COLO668 (cell line): ENCODE results near the gene SRP14.
"Not testable (repeated sequence)": the region's sequence is repeated elsewhere in the genome, so short reads cannot be mapped to it uniquely, and the experiment has no call there.

Experiments used
- DNase-seq: peaks from one replicate; lab custom pipeline; 2025; ENCODE audit not compliant: unreplicated experiment; lab: John Stamatoyannopoulos, UW

SRP14 gene

DNA sequence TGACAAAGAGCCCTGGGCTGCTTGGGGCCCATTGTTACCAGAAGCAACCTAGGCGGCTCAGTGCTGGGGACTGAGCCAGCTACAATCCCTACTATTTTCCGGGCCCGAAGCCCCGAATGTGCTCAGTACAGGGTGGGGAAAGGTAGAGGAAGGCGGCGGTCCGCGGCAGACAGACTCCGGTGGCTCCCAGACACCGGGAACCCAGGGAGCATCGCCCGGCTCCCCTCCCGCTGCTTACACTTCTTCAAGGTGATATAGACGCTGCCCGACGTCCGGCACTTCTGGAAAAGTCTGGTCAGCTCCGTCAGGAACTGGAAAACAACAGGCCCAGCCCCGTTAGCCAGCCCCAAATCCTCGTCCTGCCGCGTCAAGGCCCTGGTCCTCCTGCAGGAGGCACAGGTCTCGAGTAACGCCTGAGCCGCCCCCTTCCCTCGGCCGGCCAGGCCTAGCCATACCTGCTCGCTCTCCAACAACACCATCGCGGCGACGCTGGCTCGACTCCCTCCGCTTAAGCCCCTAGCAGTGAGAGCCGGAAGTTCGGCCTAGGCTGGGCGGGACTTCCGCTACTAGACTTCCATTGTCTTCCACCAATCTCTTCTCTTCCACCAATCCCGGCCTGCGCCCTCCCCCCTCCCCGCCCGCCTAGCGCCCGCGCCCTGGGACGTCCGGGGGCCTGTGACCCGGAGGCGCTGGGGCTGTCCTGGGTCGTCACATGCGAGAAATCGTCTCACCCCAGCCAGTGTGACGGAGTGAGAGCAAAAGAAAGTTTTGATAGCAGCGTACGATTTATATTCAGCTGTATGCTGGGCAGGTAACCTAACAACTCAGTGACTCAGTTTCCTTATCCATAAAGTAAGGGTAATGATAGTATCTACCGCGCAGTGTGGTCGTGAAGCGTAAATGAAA lies at the start of gene SRP14:
TSS of gene SRP14 (minus strand) at position 544 of the 906 bp plus-strand sequence. CDS start at position 479, 65 bp downstream.
- DNase-seq, result peak; percentile 91

- no peak for DNase-seq
These were observed 49.3 kb upstream of the SRP14 start for GRCh38 chr15:40087991-40088928.

GRCh38 chr15:40087068-40087810 lies 48.3 kb upstream of the SRP14 start:
- DNase-seq, result no peak

DNA sequence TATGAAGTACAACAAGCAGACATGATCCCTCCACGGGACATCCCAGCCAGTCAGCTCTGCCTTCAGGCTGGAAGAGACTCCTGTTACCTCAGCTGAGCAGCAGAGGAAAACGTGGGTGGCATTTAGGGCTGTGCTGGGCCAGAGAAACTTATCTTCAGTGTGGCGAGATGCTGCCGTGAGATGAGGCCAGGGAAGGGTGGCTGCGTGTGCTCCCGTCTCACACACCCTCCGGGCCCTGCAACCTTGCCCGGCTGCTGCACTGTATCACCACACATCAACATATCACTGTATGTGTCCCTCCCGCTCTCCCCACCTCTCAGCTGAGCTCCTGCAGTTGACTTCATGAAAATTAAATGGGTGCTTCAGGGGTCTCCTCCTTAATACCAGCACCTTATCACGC lies 46.3 kb upstream of the SRP14 start:
- DNase-seq, result no peak

DNA sequence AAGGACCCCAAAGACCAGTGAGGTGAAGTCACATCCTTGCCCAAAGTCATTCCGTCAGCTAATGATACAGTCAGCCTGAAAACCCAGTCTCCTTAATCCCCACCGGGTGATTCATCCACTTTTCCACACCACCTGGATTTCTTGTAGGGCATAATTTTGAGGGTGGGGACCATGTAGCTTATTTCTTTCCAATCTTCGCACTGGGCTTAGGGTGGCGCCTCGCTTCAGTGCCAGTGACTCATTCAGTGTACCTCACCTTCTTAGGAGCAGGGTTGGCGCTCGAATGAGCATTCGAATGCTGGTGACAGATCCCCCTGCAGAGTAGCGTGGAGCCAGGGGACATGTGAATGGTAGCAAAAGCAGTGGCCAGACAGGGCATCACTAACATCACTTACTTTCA lies 45.7 kb upstream of the SRP14 start:
- no peak for DNase-seq

- DNase-seq, result no peak
These were observed 43.4 kb upstream of the SRP14 start for GRCh38 chr15:40082195-40082883.

DNA sequence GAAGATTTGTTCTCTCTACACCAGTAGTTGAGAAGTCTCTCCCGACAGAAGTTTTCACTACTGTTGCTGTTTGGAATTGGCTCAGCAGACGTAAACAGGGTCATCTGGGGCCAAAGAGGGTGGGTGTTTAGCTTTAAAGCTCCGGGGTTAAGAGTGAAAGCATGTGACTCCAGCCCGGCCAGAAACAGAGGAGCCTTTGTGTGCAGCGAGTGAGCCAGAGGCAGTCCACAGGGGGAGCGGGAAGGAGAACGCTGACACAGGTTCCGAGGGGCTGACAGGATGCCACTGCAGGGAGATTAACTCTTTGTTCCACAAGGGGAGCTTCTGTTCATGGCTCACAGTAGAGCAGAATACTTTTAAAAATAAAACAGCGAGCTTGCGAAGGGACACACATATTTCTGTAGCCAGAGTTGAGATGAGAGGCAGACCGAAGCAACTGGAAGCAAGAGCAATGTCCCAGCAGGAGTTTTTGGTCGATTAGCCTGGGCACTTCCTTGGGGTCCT lies 42.8 kb upstream of the SRP14 start:
- no peak for DNase-seq

DNA sequence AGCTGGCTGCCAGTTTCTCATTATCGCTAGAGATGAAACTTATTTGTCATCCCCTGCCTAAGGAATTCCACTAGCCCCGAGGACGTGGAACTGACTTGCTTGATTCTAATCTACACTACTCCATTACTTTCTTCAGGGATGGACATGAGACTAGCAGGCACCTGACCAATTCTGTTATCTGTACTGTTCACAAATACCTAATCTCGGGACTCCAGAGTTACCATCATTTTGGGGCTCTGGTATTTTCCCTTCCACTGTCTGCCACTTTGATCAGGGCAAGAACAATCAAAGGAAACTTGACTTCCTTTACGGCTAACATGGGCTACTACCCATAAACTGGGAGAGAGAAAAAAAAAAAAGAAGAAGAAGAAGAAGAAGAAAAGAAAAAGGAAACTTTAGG lies 41.9 kb upstream of the SRP14 start:
- DNase-seq, result no peak

DNA sequence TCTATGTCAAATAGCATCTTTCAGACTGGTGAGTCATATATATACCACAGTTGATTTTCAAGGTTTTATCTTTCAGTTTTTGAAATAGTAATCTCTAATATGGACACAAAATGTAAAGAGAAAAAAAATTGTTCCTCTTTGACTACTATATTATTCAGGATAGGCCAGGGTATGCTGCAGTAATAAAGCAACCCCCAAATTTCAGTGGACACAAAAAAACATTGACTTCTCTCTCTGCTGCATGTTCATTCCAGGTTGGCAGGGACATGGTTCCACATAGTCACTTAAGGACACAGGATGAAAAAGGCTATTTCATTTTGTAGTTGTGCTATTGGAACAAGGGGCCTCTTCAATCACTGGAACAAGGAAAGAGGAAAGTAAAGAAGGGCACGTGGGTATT lies 41.1 kb upstream of the SRP14 start:
- no peak for DNase-seq

- DNase-seq, result no peak
These were observed 40.5 kb upstream of the SRP14 start for GRCh38 chr15:40079456-40079855.

DNA sequence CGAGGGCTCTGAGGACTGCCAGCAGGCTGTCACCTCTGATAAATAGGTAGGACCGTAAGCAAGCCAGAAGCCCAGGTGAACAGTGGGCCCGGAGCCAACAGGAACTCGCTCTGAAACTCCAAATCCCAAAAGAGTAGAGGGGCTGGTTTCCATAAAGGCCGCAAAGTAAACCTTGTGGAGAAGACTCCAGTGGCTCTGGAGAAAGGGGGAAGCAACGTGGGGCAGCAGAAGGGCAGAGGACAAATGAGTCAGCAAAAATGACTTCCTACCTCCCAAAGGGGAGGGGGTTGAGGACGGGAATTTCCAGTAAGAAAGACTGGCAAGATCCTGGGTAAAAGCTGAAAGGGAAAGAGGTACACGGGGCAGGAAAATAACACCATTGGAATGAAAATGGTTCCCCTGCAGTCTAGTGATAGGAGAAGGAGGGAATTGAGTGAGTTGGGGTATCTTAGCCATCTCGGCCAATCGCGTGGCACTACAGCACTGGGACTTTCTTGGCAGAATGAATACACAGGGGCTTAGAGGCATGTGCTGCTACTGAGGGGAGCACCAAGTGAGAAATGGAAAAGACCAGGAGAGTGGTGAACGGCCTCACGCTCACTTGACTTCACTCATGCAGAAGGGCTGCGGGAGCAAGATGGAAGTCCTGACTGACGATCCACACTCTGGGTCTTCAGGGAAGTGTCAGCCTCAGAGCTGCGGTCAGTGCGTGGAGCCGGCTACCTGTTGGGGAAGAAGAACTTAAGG lies 36.5 kb upstream of the SRP14 start:
- DNase-seq, result no peak

GRCh38 chr15:40074656-40075055 lies 35.7 kb upstream of the SRP14 start:
- DNase-seq, result not testable (repeated sequence)

DNA sequence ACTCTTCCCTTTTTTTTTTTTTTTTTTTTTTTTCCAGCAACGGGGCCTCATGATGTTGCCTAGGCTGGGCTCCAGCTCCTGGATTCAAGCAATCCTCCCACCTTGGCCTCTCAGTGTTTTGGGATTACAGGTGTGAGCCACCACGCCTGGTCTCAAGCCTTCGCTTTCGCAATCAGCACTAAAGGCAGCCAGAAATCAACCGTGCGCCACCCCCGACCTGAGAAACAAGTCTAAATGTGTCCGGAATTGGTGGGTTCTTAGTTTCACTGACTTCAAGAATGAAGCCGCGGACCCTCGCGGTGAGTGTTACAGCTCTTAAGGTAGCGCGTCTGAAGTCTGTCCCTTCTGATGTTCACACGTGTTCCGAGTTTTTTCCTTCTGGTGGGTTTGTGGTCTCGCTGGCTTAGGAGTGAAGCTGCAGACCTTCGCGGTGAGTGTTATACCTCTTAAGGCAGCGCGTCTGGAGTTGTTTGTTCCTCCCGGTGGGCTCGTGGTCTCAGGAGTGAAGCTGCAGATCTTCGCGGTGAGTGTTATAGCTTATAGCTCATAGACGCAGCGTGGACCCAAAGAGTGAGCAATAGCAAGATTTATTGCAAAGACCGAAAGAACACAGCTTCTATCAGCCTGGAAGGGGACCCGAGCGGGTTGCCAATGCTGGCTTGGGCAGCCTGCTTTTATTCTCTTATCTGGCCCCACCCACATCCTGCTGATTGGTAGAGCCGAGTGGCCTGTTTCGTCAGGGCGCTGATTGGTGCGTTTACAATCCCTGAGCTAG lies 34.9 kb upstream of the SRP14 start:
- not testable (repeated sequence) for DNase-seq

- no peak for DNase-seq
These were observed 33.4 kb upstream of the SRP14 start for GRCh38 chr15:40072216-40072990.

- no peak for DNase-seq
These were observed 31.7 kb upstream of the SRP14 start for GRCh38 chr15:40070608-40071218.

DNA sequence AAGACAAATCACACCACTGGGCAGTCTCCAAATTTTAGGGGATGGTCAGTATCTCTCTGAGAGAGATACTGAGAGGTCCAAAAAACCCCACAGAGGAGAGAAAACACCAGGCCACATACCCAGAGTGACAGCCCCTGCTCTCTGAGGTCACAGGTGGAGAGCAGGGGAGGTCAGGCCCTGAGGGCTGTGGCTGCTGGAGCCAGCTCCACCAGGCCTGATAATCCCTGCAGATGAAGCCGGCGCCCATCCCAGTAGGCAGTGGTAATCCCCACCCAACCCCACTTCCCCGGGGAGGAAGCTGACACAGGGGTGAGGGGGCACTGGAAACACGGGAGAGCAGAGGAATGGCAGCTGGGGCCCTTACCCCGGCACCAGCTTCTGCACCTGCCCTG lies 31.2 kb upstream of the SRP14 start:
- DNase-seq, result peak; percentile 32
